Caki2 (cell line): ENCODE measurements around the gene POC1A. TPM values are rescaled to one million over a fixed set of nuclear protein-coding genes. Genes with fewer than 3 reads are reported as not detected.
"Not testable (repeated sequence)": the region's sequence is repeated elsewhere in the genome, so short reads cannot be mapped to it uniquely, and the experiment has no call there.

Experiments
- DNase-seq: peaks from one replicate; pipeline ENCODE4 v3.0.0-alpha.2; 2015; ENCODE audit warnings: low read depth
- in situ Hi-C: cut with HindIII; loops from 2 replicates; pipeline ENCODE4 v1.10.0; 2016; ENCODE audit warnings: low sequenced_read_pairs, low pct_unique_long_range_greater_than_20kb, mixed read lengths
- total RNA-seq: library from RNA; depleted of rRNA; stranded (reverse); fragments of >200 nt; shearing (Covaris generic); gene quantifications from 2 replicates; pipeline ENCODE4 v1.2.3, GENCODE V29; 2014; ENCODE audit warnings: low replicate concordance

POC1A gene
- total RNA-seq, 1 experiment from 2014 or later = 20.8 TPM

GRCh38 chr3:52185837-52186236, 31.6 kb upstream of the POC1A start:
- in situ Hi-C loops = no loop called here
- no peak for DNase-seq

DNA sequence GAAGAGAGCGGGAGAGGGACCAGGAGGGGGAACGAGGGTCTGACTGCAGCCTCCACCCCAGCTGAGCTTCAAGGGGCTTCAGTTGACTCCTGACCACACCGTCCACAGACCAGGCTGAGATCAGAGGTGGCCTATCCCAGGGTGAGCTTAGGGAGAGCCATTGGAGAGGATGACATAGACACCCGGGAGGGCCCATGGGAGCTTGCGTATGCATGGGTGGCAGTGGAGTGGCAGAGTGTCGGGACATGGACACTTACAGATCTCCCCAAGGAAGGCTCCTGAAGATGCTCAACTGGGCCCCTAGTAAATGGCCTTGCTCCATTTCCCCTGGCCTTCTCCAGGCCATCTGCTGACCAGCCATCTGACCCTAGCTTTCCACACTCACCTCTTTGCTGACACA, 31.1 kb upstream of the POC1A start:
- no peak for DNase-seq
- in situ Hi-C loops = no loop called here

GRCh38 chr3:52184690-52185089, 30.5 kb upstream of the POC1A start:
- in situ Hi-C loops = no loop called here
- no peak for DNase-seq

DNA sequence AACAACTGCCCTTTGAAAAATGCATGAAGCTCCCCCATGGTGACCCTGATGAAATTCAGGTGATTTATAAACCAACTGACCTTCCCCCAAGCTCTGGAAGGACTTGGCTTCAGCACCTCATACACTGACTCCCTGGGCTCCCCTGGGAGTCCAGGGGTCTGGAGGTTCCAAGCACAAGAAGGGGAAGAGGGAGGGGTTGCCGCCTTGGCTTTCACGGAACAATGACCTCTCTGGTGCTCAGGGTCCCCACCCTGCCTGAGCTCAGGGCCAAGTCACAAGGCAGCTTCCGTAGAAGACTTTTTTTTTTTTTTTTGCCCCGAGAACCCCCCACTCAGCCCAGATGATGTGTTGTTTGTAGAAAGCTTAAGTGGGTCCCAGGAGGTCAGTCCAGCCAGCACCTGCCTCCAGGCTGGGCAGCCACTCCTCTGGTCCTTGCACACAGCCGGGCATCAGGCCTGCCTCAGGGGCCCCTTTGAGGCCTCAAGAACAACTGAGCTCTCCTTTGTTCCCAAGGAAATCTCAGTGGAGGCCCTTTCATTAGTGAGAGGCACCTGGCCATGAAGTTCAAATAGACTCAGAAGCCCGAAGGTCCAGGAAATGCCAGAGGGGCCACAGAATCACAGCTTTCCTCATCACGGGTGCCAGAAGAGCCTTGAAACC, 29.7 kb upstream of the POC1A start:
- in situ Hi-C loops = no loop called here
- no peak for DNase-seq

GRCh38 chr3:52182691-52183090, 28.5 kb upstream of the POC1A start:
- in situ Hi-C loops = no loop called here
- no peak for DNase-seq

GRCh38 chr3:52182196-52182595, 28.0 kb upstream of the POC1A start:
- in situ Hi-C loops = no loop called here
- no peak for DNase-seq

DNA sequence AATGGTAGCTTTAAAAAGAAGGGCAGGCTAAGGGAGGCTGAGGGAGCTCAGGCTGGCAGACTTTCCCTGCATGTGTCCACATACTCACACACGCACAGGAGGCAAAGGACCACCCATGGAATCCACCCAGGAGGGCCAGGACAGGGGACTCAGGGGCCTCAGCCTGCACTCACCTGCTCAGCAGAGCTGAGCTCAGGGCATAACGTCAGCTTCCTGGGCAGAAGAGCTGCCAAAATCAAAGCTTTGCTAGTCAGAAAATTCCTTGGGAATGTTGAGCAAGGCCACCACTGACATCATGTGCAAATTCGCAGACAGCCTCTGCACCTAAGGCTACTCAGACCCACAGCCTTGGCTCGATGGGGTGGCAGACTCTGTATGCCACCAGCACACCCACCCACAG, 27.3 kb upstream of the POC1A start:
- DNase-seq = no peak
- in situ Hi-C loops = no loop called here

DNA sequence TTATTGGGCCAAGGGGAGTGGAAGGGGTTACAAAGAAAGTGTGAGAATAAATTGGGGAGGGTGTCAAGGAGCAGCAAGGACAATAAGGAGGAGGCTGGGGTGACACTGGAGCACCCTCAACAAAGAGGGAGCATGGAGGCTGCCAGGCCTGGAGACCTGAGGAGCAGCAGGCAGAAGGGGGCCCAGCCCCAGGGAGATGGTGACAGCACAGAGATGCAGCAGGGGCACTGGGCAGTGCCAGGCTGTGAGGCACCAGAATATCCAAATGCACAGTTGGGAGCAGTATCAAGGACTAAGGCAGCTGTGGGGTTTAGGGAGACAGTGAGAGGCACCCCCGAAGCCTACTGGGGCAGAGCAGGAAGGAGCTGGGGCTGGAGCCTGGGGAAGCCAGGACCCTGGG, 24.3 kb upstream of the POC1A start:
- in situ Hi-C loops = no loop called here
- no peak for DNase-seq

DNA sequence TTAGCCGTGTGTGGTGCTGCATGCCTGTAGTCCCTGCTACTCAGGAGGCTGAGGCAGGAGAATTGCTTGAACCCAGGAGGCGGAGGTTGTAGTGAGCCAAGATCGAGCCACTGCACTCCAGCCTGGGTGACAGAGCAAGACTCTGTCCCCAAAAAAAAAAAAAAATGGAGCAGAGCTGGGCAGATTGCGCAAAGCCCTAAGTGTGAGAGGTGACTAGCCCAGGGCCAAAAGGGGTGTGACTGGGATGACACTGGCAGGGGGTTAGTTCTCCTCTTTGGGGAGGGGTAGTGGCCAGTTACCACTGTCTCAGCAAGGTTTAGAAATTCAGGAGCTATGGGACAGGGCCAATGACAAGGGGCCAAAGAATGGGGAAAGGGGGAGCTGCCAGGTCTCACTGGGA, 23.9 kb upstream of the POC1A start:
- in situ Hi-C loops, DNase-seq: not testable (repeated sequence)

DNA sequence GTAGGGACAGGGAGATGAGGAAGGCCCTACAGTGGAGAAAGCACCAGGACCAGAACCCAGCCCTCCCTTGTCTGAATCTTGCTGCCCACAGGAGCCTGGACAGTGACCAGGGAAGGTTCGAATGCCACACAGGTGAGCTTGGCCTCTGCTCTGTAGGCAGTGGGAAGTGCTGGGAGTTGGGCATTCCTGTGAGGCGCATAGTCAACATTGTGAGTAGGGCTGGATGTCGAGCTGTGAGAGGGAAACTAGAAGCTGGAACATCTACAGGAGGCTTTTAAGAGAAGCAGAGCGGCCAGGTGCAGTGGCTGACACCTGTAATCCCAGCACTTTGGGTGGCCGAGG, 23.4 kb upstream of the POC1A start:
- in situ Hi-C loops = no loop called here
- DNase-seq = no peak

- in situ Hi-C loops = no loop called here
- no peak for DNase-seq
These were observed 22.9 kb upstream of the POC1A start for GRCh38 chr3:52176951-52177700.

GRCh38 chr3:52176180-52176752, 22.0 kb upstream of the POC1A start:
- no peak for DNase-seq
- in situ Hi-C loops = no loop called here

- in situ Hi-C loops = no loop called here
- DNase-seq = no peak
These were observed 21.4 kb upstream of the POC1A start for GRCh38 chr3:52175416-52176179.

DNA sequence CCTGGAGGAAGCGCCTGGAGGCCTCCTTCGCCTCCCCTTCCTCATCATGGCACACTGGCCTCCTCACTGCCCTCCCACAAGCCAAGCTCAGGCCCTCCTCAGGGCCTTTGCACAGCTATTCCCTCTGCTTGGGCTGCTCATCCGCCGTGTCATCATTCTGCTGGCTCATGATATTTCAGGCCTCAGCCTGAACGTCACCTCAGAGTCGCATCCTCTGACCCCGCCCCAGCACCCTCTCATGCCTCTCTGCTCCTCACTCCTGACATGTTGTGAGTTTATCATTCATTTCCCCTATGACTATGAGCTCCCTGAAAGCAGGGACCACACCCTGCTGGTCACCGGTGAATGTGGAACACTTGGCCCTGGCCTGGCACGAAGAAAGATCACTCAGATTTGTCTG, 20.7 kb upstream of the POC1A start:
- no peak for DNase-seq
- in situ Hi-C loops = no loop called here

GRCh38 chr3:52173101-52173500, 18.9 kb upstream of the POC1A start:
- in situ Hi-C loops = no loop called here
- DNase-seq = no peak

GRCh38 chr3:52172262-52172757, 18.1 kb upstream of the POC1A start:
- in situ Hi-C loops = no loop called here
- DNase-seq = no peak

- DNase-seq = no peak
- in situ Hi-C loops = no loop called here
These were observed 17.5 kb upstream of the POC1A start for GRCh38 chr3:52171514-52172261.

- DNase-seq = not testable (repeated sequence)
These were observed 16.0 kb upstream of the POC1A start for GRCh38 chr3:52170217-52170616.

More at GRCh38 chr3:52170217-52170616, 16.0 kb upstream of the POC1A start:
- in situ Hi-C loops = not testable (repeated sequence)
